Cerebellar cortex (tissue), 1 donor: ENCODE measurements around the gene PRR5.
A peak's percentile ranks its signal among the peaks of the same experiment; 100 is the strongest.

Source experiments
- DNase-seq: peaks from one replicate; pipeline ENCODE4 v3.0.0-alpha.2; 2015; ENCODE audit warnings: low spot score

Gene PRR5

DNA sequence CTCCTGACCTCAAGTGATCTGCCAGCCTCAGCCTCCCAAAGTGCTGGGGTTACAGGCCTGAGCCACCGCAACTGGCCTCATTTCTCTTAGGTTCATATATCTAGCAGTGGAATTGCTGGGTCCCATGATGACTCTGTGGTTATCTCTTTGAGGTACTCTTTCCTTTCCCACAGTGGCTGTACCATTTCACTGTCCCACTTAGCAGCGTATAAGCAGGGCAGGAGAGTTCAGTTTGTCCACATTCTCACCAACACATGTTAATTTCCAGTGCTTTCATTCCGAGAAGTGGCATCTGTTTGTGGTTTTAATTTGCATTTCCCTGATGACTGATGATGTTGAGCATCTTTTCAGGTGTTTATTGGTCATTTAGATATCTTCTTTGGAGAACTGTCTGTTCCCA, 16.4 kb downstream of the PRR5 start:
- DNase-seq: no peak

- no peak for DNase-seq
These were observed 17.8 kb downstream of the PRR5 start for GRCh38 chr22:44719586-44720368.

GRCh38 chr22:44721213-44721612, 19.2 kb downstream of the PRR5 start:
- peak; percentile 69 for DNase-seq

DNA sequence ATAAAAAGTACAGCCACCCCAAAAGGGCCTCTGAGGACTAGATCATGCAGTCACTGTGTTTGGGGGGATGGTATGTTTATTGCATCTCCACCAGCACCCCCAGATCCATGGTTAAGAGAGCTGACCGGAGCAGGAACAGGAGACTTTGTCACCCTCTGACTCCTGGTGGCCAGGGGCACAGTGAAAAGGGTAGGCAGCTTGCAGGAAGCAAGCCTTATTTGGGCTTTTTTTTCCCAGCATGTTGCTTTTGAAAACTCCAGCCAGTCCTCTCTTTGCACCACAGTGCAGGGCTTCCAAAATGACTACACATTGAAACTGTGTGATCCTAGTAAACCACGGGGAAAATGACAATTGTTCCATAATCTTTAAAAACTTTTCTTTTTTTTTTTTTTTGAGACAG, 20.6 kb downstream of the PRR5 start:
- DNase-seq: no peak

DNA sequence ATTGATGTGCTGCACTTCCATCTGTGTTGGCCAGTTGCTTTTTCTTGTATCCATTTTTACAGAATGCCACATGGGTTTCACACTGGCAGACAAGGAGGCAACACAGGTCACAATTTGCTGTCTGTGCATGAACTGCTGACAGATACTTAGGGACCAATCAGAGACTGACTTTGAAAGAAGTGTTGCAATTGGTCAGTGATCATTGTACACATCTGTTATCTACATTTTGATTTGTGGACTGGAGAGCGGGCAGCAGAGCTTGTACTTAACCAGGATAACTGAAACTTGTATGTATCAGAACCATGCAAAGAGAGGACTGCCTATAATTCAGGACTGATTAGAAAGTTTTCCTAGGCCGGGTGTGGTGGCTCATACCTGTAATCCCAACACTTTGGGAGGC, 21.8 kb downstream of the PRR5 start:
- peak; percentile 31 for DNase-seq

GRCh38 chr22:44724416-44724815, 22.4 kb downstream of the PRR5 start:
- DNase-seq: no peak

- no peak for DNase-seq
These were observed 22.9 kb downstream of the PRR5 start for GRCh38 chr22:44724859-44725258.

- no peak for DNase-seq
These were observed 24.4 kb downstream of the PRR5 start for GRCh38 chr22:44726439-44726838.

GRCh38 chr22:44727148-44727547, 25.1 kb downstream of the PRR5 start:
- no peak for DNase-seq

GRCh38 chr22:44727709-44728108, 25.7 kb downstream of the PRR5 start:
- no peak for DNase-seq

GRCh38 chr22:44728761-44729324, 26.8 kb downstream of the PRR5 start:
- DNase-seq: no peak

DNA sequence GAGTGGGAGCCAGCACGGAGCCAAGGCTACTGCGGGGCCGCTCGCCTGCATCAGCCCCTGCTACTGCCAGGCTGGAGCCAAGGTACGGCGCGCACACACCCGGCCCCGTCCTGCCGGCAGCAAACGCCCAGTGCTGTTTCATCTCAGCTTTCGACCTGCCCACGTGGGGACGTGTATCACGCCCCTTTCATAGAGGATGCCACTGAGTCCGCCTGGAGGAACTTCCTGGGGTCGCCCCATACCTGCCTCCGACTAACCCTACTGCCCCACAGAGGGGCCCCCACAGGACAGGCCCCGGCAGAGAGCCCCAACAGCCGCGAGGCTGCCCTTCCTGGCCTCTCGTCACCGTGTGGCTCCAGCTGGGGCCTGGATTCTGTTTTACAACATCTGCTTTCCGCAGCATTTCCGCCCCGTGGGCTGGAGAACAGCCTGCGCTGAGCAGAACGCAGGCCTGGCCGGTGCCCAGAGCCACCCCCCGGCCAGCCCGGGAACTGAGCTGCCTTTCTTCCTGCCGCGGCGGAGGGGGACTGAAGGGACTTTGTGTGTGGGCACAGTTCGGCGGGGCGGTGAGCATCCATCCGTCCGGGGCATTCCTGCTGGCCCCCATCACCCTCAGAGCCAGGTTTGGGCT, 27.5 kb downstream of the PRR5 start:
- no peak for DNase-seq

DNA sequence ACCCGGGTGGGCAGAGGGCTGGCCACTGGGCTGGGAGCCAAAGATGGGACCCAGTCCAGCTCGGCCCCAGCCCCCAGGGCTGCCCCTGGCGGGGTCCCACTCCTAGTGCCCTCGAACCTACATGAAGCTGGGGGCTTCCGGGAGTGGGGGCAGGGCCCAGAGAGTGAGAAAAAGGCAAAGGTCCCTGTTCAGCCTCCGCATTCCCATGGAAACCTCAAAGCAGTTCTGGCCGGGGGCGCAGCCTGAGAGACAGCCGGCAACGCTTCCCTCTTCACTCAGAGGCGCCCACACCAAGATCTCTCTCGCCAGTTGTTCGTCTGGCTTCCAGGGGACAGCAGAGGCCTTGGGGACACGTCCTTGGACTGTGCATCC, 28.0 kb downstream of the PRR5 start:
- DNase-seq: no peak

DNA sequence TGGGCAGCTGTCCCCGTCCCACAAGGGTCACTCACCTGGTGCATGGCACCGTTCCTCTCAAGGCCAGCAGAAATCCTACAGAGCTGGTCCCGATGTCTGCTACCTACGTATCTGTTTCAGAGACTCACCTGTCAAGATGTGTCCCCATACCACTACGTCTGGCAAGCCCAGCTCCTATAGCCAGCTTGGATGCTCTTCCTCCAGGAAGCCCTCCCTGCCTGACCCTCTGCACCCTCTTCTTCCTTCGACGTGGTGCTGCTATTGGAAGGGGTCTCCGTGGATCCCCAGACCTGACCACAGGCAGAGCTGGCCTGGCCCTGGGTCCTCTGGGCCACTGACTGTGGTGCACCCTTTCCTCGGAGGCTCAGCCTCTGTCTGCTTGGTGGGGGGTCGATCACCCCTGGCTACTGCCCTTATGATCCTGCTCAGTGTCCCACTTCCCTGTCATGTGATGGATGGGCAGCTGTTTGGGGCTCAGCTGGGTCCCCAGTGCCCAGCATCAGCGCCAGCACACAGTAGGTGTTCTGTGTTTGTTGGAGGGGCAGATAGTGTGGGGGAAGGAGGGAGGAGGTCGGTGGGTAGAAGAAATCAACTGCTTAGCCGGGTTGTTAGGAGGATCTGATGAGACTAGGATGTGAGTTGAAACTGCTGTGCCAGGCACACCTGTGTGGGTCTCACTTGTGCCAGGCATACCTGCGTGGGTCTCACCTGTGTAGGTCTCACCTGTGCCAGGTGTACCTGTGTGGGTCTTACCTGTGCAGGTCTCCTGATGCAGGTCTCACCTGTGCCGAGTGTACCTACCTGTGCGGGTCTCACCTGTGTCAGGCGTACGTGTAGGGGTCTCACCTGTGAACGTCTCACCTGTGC, 28.7 kb downstream of the PRR5 start:
- no peak for DNase-seq

- no peak for DNase-seq
These were observed 29.5 kb downstream of the PRR5 start for GRCh38 chr22:44731357-44731970.

DNA sequence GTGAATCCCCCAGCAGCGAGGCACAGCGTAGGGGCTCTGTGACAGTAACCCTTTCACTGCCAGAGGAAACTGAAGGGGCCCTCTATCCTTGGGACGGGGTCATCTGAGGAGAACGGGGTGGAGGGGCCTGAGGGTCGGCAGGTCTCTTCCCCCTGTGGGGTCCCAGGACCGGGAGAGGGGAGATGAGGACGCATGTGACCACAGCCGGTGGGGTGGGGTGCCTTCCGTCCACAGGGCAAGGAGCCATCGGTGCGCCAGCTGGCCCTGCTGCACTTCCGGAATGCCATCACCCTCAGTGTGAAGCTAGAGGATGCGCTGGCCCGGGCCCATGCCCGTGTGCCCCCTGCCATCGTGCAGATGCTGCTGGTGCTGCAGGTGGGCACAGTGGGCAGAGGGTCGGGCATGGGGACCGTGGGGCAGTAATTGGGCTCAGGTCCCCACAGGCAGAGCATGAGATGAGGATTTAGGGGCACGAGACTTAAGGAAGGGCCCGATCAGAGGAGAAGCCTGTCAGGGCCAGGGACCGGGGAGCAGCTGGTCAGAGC, 30.1 kb downstream of the PRR5 start:
- DNase-seq: no peak

DNA sequence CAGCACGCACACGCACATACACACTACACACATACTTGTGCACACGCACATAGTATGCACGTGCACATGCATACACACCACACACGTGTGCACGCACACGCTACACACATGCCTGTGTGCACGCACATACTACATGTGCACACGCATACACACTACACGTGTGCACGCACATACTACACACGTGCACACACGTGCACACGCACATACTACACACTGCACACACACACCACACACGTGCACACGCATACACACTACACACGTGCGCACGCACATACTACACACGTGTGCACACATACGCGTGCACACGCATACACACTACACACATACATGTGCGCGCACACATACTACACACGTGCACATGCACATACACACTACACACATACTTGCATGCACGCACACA, 30.7 kb downstream of the PRR5 start:
- DNase-seq: no peak

DNA sequence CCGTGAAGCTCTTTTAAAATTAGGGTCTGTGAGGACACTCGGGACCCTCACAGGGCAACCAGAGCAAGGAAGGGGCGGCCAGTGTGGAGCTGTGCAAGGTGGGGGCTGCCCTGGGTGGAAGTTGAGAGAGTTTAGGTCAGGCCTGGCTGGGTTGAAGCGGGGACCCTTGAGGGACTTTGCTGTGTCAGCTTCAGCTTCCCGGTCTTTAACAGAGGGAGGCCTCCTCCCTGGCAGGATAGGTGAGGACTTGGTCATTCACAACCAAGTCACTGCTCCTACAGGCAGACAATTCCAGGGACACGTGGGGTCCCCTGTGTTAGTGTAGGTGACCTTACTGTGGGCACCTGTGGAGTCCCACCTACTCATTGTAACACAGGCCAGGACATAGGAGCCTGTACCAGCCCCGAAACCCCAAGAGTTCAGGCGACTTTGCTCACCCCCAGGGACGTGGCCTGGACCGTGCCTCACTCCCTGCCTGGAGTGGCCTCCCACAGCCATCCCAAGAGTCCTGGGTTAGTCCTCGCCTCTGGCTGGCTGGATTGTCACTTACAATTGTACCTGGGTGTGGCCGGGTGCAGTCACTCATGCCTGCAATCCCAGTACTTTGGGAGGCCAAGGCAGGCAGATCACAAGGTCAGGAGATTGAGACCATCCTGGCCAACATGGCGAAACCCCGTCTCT, 31.6 kb downstream of the PRR5 start:
- no peak for DNase-seq

GRCh38 chr22:44734278-44734677, 32.3 kb downstream of the PRR5 start:
- no peak for DNase-seq

DNA sequence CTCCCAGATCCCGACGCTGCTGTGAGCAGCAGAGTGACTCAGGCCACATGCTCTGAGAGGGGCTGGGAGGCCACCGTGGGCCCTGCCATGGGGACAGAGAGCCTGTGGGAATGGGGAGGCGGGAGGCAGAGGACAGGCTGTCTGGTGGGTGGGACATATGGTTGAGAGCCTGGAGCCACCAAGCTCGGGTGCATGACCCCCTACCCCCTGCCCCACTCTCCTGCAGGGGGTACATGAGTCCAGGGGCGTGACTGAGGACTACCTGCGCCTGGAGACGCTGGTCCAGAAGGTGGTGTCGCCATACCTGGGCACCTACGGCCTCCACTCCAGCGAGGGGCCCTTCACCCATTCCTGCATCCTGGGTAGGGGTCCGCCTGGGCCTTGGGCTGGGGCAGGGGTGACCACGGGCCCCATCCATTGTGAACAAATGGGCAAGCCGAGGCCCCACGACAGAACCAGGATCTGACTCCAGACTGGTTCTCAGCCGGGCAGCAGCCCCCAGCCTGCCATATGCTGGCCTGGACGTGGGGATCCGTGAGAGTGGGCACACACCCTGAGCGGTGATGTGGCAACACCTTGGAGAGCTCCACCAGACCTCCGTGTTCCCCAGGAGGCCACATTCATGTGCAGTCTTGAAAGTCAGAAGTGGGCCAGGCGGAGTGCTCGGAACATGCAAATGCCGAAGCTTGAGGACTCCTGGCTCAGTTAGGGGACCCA, 33.0 kb downstream of the PRR5 start:
- no peak for DNase-seq
